Measurements from ENCODE around the gene ADGRD1.

The ADGRD1 gene

GRCh38 chr12:131008913-131009270 lies 55.2 kb downstream of the ADGRD1 start:
- DNase-seq: no peak

- no peak for DNase-seq
Measured at GRCh38 chr12:131009595-131010395, 56.1 kb downstream of the ADGRD1 start.

- no peak for DNase-seq
Measured at GRCh38 chr12:131010396-131011131, 56.9 kb downstream of the ADGRD1 start.

GRCh38 chr12:131011165-131012079 lies 57.7 kb downstream of the ADGRD1 start:
- DNase-seq: no peak

GRCh38 chr12:131012279-131013069 lies 58.8 kb downstream of the ADGRD1 start:
- DNase-seq: no peak

GRCh38 chr12:131013118-131013517 lies 59.4 kb downstream of the ADGRD1 start:
- no peak for DNase-seq

- no peak for DNase-seq
Measured at GRCh38 chr12:131014343-131014742, 60.6 kb downstream of the ADGRD1 start.

- DNase-seq: peak; percentile 38
Measured at GRCh38 chr12:131015581-131016337, 62.1 kb downstream of the ADGRD1 start.

GRCh38 chr12:131017477-131017991 lies 63.8 kb downstream of the ADGRD1 start:
- DNase-seq: no peak

GRCh38 chr12:131018019-131018620 lies 64.4 kb downstream of the ADGRD1 start:
- no peak for DNase-seq

GRCh38 chr12:131018808-131019397 lies 65.2 kb downstream of the ADGRD1 start:
- DNase-seq: no peak

GRCh38 chr12:131020326-131021153 lies 66.8 kb downstream of the ADGRD1 start:
- DNase-seq: no peak

GRCh38 chr12:131021154-131021541 lies 67.4 kb downstream of the ADGRD1 start:
- peak; percentile 3 for DNase-seq

- no peak for DNase-seq
Measured at GRCh38 chr12:131024026-131024425, 70.3 kb downstream of the ADGRD1 start.

- no peak for DNase-seq
Measured at GRCh38 chr12:131024721-131025120, 71.0 kb downstream of the ADGRD1 start.

- no peak for DNase-seq
Measured at GRCh38 chr12:131025234-131025633, 71.5 kb downstream of the ADGRD1 start.

- DNase-seq: no peak
Measured at GRCh38 chr12:131025939-131026702, 72.4 kb downstream of the ADGRD1 start.

- DNase-seq: peak; percentile 2
Measured at GRCh38 chr12:131026754-131027153, 73.0 kb downstream of the ADGRD1 start.

GRCh38 chr12:131027264-131027663 lies 73.6 kb downstream of the ADGRD1 start:
- DNase-seq: no peak
